ENCODE results near the gene ZMIZ2. TPM values are rescaled to one million over a fixed set of nuclear protein-coding genes. Genes with fewer than 3 reads are reported as not detected.

The ZMIZ2 gene
- total and polyA plus RNA-seq, 2 experiments from 2014 or later: 15.5 to 46.1 TPM

DNA sequence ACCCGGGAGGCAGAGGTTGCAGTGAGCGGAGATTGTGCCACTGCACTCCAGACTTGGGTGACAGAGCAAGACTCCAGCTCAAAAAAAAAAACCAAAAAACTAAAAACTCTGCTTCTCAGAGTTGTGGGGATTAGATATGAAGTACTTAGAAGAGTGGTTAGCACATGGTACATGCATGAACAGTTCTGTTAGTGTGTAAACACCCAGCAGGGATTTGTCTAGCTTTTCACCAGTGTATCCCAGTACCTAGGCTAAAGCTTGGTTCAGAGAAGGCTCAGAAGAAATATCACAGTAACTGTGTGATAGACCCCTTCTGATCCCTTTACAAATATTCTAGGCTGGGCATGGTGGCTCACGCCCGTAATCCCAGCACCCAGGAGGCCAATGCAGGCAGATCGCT, 57.3 kb downstream of the ZMIZ2 start (continued):
- TF ChIP-seq, protein P1, sequence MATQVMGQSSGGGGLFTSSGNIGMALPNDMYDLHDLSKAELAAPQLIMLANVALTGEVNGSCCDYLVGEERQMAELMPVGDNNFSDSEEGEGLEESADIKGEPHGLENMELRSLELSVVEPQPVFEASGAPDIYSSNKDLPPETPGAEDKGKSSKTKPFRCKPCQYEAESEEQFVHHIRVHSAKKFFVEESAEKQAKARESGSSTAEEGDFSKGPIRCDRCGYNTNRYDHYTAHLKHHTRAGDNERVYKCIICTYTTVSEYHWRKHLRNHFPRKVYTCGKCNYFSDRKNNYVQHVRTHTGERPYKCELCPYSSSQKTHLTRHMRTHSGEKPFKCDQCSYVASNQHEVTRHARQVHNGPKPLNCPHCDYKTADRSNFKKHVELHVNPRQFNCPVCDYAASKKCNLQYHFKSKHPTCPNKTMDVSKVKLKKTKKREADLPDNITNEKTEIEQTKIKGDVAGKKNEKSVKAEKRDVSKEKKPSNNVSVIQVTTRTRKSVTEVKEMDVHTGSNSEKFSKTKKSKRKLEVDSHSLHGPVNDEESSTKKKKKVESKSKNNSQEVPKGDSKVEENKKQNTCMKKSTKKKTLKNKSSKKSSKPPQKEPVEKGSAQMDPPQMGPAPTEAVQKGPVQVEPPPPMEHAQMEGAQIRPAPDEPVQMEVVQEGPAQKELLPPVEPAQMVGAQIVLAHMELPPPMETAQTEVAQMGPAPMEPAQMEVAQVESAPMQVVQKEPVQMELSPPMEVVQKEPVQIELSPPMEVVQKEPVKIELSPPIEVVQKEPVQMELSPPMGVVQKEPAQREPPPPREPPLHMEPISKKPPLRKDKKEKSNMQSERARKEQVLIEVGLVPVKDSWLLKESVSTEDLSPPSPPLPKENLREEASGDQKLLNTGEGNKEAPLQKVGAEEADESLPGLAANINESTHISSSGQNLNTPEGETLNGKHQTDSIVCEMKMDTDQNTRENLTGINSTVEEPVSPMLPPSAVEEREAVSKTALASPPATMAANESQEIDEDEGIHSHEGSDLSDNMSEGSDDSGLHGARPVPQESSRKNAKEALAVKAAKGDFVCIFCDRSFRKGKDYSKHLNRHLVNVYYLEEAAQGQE (IDR thresholded peaks at IDR 0.05; ENCODE audit: unreplicated experiment): no peak
- TF ChIP-seq EZH2 (IDR thresholded peaks at IDR 0.05; ENCODE audit: low read depth, unreplicated experiment) (no peak), ZNF331 (CRISPR knock-in tag; IDR thresholded peaks at IDR 0.05; ENCODE audit: low read depth) (no peak)

DNA sequence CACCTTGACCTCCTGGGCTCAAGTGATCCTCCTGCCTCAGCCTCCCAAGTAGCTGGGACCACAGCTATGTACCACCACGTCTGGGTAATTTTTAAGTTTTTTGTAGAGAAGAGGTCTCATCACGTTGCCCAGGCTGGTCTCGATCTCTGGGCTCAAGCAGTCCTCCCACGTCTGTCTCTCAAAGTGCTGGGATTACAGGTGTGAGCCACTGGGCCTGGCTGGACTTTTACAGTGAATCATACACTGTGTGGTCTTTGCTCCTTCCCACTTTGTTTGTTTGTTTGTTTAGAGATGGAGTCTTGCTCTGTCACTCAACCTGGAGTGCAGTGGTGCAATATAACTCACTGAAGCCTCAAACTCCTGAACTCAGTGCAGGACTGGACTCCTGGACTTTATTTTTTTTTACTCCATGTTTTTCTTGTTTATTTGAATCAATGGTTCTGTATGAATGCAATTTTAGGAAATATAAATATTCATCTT, 60.3 kb downstream of the ZMIZ2 start:
- Histone ChIP-seq H3K27ac (ENCODE audit: low read depth) (no peak overlapping the region; the same call in 1 of the 2 replicates), H3K4me1 (ENCODE audit: insufficient read depth) (no peaks in the 10 kb centered on the region), H3K79me2 (replicated peaks; ENCODE audit: insufficient read depth) (no peaks in the 10 kb centered on the region), H3K27me3 (ENCODE audit: insufficient read depth) (no peaks in the 10 kb centered on the region), H3K4me2 (no peak overlapping the region), H3F3A (replicated peaks; ENCODE audit: low read depth) (peaks cover 16% of the 10 kb centered on the region), H3K9me2 (ENCODE audit: insufficient read depth) (no peaks in the 10 kb centered on the region), H2AFZ (no peak overlapping the region), H3K36me3 (ENCODE audit: insufficient read depth) (no peaks in the 10 kb centered on the region), H4K20me1 (replicated peaks; ENCODE audit: insufficient read depth) (no peaks in the 10 kb centered on the region; the same call in 1 of the 2 replicates), H3K4me3 (no peak overlapping the region)
- Mint-ChIP-seq H3K36me3 (ENCODE audit: low read depth) (peaks cover 12% of the 10 kb centered on the region; the same call in 2 of the 3 replicates), H3K27me3 (ENCODE audit: insufficient read depth, low read depth, poor library complexity) (peaks cover 16% of the 10 kb centered on the region), H3K4me3 (no peak overlapping the region), H3K27ac (no peak overlapping the region), H3K4me1 (no peaks in the 10 kb centered on the region), H3K9me3 (no peaks in the 10 kb centered on the region)
- ATAC-seq (no peak), DNase-seq (ENCODE audit: low spot score) (no peak)
- no peak for TF ChIP-seq STAT1 (IDR thresholded peaks at IDR 0.05; ENCODE audit: unreplicated experiment)
- no peak for TF ChIP-seq ZNF331 (CRISPR knock-in tag; IDR thresholded peaks at IDR 0.05; ENCODE audit: low read depth)
- TF ChIP-seq, protein P2, sequence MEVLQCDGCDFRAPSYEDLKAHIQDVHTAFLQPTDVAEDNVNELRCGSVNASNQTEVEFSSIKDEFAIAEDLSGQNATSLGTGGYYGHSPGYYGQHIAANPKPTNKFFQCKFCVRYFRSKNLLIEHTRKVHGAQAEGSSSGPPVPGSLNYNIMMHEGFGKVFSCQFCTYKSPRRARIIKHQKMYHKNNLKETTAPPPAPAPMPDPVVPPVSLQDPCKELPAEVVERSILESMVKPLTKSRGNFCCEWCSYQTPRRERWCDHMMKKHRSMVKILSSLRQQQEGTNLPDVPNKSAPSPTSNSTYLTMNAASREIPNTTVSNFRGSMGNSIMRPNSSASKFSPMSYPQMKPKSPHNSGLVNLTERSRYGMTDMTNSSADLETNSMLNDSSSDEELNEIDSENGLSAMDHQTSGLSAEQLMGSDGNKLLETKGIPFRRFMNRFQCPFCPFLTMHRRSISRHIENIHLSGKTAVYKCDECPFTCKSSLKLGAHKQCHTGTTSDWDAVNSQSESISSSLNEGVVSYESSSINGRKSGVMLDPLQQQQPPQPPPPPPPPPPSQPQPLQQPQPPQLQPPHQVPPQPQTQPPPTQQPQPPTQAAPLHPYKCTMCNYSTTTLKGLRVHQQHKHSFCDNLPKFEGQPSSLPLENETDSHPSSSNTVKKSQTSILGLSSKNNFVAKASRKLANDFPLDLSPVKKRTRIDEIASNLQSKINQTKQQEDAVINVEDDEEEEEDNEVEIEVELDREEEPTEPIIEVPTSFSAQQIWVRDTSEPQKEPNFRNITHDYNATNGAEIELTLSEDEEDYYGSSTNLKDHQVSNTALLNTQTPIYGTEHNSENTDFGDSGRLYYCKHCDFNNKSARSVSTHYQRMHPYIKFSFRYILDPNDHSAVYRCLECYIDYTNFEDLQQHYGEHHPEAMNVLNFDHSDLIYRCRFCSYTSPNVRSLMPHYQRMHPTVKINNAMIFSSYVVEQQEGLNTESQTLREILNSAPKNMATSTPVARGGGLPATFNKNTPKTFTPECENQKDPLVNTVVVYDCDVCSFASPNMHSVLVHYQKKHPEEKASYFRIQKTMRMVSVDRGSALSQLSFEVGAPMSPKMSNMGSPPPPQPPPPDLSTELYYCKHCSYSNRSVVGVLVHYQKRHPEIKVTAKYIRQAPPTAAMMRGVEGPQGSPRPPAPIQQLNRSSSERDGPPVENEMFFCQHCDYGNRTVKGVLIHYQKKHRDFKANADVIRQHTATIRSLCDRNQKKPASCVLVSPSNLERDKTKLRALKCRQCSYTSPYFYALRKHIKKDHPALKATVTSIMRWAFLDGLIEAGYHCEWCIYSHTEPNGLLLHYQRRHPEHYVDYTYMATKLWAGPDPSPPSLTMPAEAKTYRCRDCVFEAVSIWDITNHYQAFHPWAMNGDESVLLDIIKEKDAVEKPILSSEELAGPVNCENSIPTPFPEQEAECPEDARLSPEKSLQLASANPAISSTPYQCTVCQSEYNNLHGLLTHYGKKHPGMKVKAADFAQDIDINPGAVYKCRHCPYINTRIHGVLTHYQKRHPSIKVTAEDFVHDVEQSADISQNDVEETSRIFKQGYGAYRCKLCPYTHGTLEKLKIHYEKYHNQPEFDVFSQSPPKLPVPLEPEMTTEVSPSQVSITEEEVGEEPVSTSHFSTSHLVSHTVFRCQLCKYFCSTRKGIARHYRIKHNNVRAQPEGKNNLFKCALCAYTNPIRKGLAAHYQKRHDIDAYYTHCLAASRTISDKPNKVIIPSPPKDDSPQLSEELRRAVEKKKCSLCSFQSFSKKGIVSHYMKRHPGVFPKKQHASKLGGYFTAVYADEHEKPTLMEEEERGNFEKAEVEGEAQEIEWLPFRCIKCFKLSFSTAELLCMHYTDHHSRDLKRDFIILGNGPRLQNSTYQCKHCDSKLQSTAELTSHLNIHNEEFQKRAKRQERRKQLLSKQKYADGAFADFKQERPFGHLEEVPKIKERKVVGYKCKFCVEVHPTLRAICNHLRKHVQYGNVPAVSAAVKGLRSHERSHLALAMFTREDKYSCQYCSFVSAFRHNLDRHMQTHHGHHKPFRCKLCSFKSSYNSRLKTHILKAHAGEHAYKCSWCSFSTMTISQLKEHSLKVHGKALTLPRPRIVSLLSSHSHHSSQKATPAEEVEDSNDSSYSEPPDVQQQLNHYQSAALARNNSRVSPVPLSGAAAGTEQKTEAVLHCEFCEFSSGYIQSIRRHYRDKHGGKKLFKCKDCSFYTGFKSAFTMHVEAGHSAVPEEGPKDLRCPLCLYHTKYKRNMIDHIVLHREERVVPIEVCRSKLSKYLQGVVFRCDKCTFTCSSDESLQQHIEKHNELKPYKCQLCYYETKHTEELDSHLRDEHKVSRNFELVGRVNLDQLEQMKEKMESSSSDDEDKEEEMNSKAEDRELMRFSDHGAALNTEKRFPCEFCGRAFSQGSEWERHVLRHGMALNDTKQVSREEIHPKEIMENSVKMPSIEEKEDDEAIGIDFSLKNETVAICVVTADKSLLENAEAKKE (CRISPR knock-in tag; IDR thresholded peaks at IDR 0.05): no peak
- no peak for TF ChIP-seq EZH2phosphoT487 (IDR thresholded peaks at IDR 0.05; ENCODE audit: unreplicated experiment)
- no peak for TF ChIP-seq ZNF114 (CRISPR knock-in tag; IDR thresholded peaks at IDR 0.05)
- no peak for TF ChIP-seq JUNB (IDR thresholded peaks at IDR 0.05; ENCODE audit: unreplicated experiment)
- no peak for TF ChIP-seq EZH2 (IDR thresholded peaks at IDR 0.05; ENCODE audit: low read depth, unreplicated experiment)
- TF ChIP-seq, protein P1 (IDR thresholded peaks at IDR 0.05; ENCODE audit: unreplicated experiment): no peak
- TF ChIP-seq, protein P3, sequence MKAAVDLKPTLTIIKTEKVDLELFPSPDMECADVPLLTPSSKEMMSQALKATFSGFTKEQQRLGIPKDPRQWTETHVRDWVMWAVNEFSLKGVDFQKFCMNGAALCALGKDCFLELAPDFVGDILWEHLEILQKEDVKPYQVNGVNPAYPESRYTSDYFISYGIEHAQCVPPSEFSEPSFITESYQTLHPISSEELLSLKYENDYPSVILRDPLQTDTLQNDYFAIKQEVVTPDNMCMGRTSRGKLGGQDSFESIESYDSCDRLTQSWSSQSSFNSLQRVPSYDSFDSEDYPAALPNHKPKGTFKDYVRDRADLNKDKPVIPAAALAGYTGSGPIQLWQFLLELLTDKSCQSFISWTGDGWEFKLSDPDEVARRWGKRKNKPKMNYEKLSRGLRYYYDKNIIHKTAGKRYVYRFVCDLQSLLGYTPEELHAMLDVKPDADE (IDR thresholded peaks at IDR 0.05): no peak

All from GM23338 (cell line).